HepG2 (cell line): ENCODE data around the gene CITED2.

Experiments used
- ELF3 ChIP-seq: IDR thresholded peaks from 2 replicates; pipeline ENCODE4 v1.6.1; 2016; ENCODE audit warnings: missing genetic modification reagents, missing compliant biosample characterization
- ELF4 ChIP-seq: sonication (generic); formaldehyde crosslinking; IDR thresholded peaks from 2 replicates; pipeline ENCODE4 v1.5.0; 2020; ENCODE audit warnings: missing genetic modification reagents, mild to moderate bottlenecking, moderate library complexity, borderline replicate concordance
- HDAC2 ChIP-seq: sonication (generic); formaldehyde crosslinking; IDR thresholded peaks from 2 replicates; pipeline ENCODE4 v1.4.0; 2020; ENCODE audit warnings: missing genetic modification reagents
- JUNB ChIP-seq: sonication (generic); formaldehyde crosslinking; IDR thresholded peaks from 2 replicates; pipeline ENCODE4 v1.8.0; 2022; ENCODE audit warnings: missing genetic modification reagents, mild to moderate bottlenecking, borderline replicate concordance
- NCOA1 ChIP-seq: sonication (generic); formaldehyde crosslinking; IDR thresholded peaks from 2 replicates; pipeline ENCODE4 v1.9.0; 2021; ENCODE audit warnings: missing genetic modification reagents
- NFATC3 ChIP-seq: sonication (generic); formaldehyde crosslinking; IDR thresholded peaks from 2 replicates; pipeline ENCODE4 v1.5.1; 2020; ENCODE audit warnings: mild to moderate bottlenecking, missing genetic modification reagents
- REXO4 ChIP-seq: sonication (generic); formaldehyde crosslinking; IDR thresholded peaks from 2 replicates; pipeline ENCODE4 v1.8.0; 2022; ENCODE audit warnings: missing genetic modification reagents, mild to moderate bottlenecking, borderline replicate concordance
- ZNF660 ChIP-seq: sonication (generic); formaldehyde crosslinking; IDR thresholded peaks from 2 replicates; pipeline ENCODE4 v1.5.1; 2020; ENCODE audit warnings: mild to moderate bottlenecking, low read depth, missing genetic modification reagents, borderline replicate concordance
- TF ChIP-seq, protein P1 (sequence below): fragments of 450-650 bp; IDR thresholded peaks from 2 replicates; pipeline ENCODE4 v1.6.1; 2017
- TF ChIP-seq, protein P2 (sequence below): sonication (generic); formaldehyde crosslinking; conservative IDR thresholded peaks from 2 replicates; pipeline ENCODE4 v1.4.0; 2020; ENCODE audit warnings: missing genetic modification reagents
- TF ChIP-seq, protein P3 (sequence below): sonication (generic); formaldehyde crosslinking; IDR thresholded peaks from 2 replicates; pipeline ENCODE4 v1.4.0; 2020; ENCODE audit warnings: missing genetic modification reagents
- TF ChIP-seq, protein P4 (sequence below): sonication (generic); formaldehyde crosslinking; IDR thresholded peaks from 2 replicates; pipeline ENCODE4 v1.5.0; 2020; ENCODE audit warnings: mild to moderate bottlenecking, missing genetic modification reagents, moderate library complexity

DNA sequence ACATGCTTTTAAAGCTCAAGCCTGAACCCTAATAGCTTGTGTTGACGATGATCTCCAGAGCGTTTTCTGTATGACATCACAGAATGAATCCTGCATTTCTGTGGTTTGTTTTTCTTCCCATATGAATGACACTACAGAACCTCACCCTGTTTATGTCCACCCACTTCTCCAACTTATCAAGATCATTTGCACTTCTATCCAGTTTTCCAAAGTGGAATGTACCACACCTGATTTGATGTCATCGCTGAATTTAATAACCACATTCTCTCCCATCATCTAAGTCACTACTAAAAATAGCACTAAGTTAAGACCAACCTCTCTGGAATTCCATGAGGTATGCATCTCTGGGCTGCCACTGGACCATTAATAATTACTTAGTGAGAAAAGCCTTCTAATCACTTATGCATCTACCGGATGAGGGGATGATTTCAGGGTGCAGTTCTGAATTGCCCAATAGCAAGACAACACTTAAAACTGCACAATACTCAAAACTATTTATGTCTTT lies 33.3 kb upstream of the CITED2 start:
- TF ChIP-seq JUNB (CRISPR knock-in tag) (no peak), REXO4 (CRISPR knock-in tag) (no peak), NFATC3 (CRISPR knock-in tag) (no peak), NCOA1 (CRISPR knock-in tag) (no peak), ZNF660 (CRISPR knock-in tag) (no peak), ELF4 (CRISPR knock-in tag) (no peak), ELF3 (CRISPR knock-in tag) (no peak), HDAC2 (CRISPR knock-in tag) (no peak)
- TF ChIP-seq, protein P1, sequence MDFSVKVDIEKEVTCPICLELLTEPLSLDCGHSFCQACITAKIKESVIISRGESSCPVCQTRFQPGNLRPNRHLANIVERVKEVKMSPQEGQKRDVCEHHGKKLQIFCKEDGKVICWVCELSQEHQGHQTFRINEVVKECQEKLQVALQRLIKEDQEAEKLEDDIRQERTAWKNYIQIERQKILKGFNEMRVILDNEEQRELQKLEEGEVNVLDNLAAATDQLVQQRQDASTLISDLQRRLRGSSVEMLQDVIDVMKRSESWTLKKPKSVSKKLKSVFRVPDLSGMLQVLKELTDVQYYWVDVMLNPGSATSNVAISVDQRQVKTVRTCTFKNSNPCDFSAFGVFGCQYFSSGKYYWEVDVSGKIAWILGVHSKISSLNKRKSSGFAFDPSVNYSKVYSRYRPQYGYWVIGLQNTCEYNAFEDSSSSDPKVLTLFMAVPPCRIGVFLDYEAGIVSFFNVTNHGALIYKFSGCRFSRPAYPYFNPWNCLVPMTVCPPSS = no peak
- TF ChIP-seq, protein P2, sequence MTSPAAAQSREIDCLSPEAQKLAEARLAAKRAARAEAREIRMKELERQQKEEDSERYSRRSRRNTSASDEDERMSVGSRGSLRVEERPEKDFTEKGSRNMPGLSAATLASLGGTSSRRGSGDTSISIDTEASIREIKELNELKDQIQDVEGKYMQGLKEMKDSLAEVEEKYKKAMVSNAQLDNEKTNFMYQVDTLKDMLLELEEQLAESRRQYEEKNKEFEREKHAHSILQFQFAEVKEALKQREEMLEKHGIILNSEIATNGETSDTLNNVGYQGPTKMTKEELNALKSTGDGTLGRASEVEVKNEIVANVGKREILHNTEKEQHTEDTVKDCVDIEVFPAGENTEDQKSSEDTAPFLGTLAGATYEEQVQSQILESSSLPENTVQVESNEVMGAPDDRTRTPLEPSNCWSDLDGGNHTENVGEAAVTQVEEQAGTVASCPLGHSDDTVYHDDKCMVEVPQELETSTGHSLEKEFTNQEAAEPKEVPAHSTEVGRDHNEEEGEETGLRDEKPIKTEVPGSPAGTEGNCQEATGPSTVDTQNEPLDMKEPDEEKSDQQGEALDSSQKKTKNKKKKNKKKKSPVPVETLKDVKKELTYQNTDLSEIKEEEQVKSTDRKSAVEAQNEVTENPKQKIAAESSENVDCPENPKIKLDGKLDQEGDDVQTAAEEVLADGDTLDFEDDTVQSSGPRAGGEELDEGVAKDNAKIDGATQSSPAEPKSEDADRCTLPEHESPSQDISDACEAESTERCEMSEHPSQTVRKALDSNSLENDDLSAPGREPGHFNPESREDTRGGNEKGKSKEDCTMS (CRISPR knock-in tag) = no peak
- TF ChIP-seq, protein P3, sequence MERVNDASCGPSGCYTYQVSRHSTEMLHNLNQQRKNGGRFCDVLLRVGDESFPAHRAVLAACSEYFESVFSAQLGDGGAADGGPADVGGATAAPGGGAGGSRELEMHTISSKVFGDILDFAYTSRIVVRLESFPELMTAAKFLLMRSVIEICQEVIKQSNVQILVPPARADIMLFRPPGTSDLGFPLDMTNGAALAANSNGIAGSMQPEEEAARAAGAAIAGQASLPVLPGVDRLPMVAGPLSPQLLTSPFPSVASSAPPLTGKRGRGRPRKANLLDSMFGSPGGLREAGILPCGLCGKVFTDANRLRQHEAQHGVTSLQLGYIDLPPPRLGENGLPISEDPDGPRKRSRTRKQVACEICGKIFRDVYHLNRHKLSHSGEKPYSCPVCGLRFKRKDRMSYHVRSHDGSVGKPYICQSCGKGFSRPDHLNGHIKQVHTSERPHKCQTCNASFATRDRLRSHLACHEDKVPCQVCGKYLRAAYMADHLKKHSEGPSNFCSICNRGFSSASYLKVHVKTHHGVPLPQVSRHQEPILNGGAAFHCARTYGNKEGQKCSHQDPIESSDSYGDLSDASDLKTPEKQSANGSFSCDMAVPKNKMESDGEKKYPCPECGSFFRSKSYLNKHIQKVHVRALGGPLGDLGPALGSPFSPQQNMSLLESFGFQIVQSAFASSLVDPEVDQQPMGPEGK (CRISPR knock-in tag) = no peak
- TF ChIP-seq, protein P4, sequence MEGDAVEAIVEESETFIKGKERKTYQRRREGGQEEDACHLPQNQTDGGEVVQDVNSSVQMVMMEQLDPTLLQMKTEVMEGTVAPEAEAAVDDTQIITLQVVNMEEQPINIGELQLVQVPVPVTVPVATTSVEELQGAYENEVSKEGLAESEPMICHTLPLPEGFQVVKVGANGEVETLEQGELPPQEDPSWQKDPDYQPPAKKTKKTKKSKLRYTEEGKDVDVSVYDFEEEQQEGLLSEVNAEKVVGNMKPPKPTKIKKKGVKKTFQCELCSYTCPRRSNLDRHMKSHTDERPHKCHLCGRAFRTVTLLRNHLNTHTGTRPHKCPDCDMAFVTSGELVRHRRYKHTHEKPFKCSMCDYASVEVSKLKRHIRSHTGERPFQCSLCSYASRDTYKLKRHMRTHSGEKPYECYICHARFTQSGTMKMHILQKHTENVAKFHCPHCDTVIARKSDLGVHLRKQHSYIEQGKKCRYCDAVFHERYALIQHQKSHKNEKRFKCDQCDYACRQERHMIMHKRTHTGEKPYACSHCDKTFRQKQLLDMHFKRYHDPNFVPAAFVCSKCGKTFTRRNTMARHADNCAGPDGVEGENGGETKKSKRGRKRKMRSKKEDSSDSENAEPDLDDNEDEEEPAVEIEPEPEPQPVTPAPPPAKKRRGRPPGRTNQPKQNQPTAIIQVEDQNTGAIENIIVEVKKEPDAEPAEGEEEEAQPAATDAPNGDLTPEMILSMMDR = no peak
